Measurements from ENCODE around the gene VSNL1. TPM values are rescaled to one million over a fixed set of nuclear protein-coding genes. Genes with fewer than 3 reads are reported as not detected.

The VSNL1 gene
- total and polyA plus RNA-seq, 2 experiments from 2014 or later = 0.70 to 1.8 TPM

DNA sequence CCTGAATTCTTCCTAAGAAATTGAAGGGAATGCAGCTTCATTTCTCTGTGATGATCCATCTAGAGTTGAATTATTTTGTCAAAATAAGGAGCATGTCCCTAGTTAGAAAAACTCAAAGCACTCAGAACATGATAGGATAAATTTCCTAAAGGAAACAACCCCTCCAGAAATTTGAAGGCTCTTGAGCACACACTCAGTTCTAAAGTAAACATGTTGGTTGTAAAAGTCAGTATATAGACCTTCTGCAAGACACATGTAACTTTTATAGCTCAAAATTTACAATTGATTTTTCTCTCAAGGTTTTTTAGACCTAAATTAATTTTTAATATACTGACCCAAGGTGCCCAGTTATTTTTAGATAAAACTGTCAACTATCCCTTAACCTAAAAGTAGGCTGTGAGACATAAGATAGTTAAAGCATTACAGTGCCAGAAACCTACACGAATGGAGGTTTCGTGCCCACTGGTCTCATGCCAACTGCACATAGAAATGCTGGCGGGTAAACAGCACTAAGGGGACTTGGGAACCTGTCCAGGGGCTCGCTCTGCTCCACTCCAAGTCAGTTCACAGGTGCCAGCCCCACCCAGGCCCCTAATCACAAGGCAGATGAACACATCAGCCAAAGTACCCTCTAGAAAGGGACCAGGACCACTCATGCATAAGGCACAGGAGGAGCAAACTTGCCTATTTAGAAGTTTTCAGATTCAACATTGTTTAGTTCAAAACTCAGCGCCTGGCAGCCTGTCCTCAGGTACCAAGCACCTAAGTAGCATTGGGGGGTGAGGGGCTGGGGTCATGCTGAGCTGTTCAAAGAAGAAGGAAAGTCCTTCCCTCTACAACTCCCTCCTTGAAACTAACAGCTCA lies 106.6 kb downstream of the VSNL1 start:
- WGBS, 2 experiments (ENCODE audit: low coverage in 1 of 2, low lambda C conversion rate in 2 of 2, missing lambda C conversion rate in 2 of 2) = 77 to 78% methylated on average over 5 of the region's 5 CpGs
- H3K9me3 ChIP-seq (ENCODE audit: low read depth) = no peaks in the 10 kb centered on the region
- TF ChIP-seq EZH2phosphoT487 (IDR thresholded peaks at IDR 0.05; ENCODE audit: insufficient read depth, low read depth) = no peak
- TF ChIP-seq EZH2 (IDR thresholded peaks at IDR 0.05; ENCODE audit: insufficient read depth, poor library complexity, severe bottlenecking) = no peak
- no peaks in the 10 kb centered on the region for H3K36me3 ChIP-seq (ENCODE audit: low read depth)
- peaks cover 28% of the 10 kb centered on the region for H3F3A ChIP-seq (ENCODE audit: insufficient read depth)
- peak overlapping the region; percentile 65 for H2AFZ ChIP-seq
- no peak for DNase-seq
- in situ Hi-C loops (cut with MboI) = no loop called here
- H3K27me3 ChIP-seq (replicated peaks; ENCODE audit: insufficient read depth) = no peaks in the 10 kb centered on the region
- no peak overlapping the region for H3K4me2 ChIP-seq (ENCODE audit: unreplicated experiment)
- no peaks in the 10 kb centered on the region for H3K79me2 ChIP-seq (ENCODE audit: insufficient read depth)
- H3K27ac ChIP-seq = no peak overlapping the region
- H3K9ac ChIP-seq = no peak overlapping the region
- H3K4me3 ChIP-seq = no peak overlapping the region
- H4K20me1 ChIP-seq (ENCODE audit: insufficient read depth) = no peaks in the 10 kb centered on the region
- H3K4me1 ChIP-seq (ENCODE audit: insufficient read depth) = peaks cover 42% of the 10 kb centered on the region
- H3K9me2 ChIP-seq (ENCODE audit: insufficient read depth) = no peaks in the 10 kb centered on the region

- Histone ChIP-seq H3K79me2 (ENCODE audit: insufficient read depth) (no peaks in the 10 kb centered on the region), H3K4me1 (ENCODE audit: insufficient read depth) (peaks cover 32% of the 10 kb centered on the region), H3K9me3 (ENCODE audit: low read depth) (no peaks in the 10 kb centered on the region), H4K20me1 (ENCODE audit: insufficient read depth) (no peaks in the 10 kb centered on the region), H3K4me3 (no peak overlapping the region), H3K36me3 (ENCODE audit: low read depth) (no peaks in the 10 kb centered on the region), H3K4me2 (ENCODE audit: unreplicated experiment) (no peak overlapping the region), H3K9ac (no peak overlapping the region), H3K27me3 (replicated peaks; ENCODE audit: insufficient read depth) (no peaks in the 10 kb centered on the region), H3K9me2 (ENCODE audit: insufficient read depth) (no peaks in the 10 kb centered on the region), H2AFZ (no peak overlapping the region), H3K27ac (no peak overlapping the region), H3F3A (ENCODE audit: insufficient read depth) (peaks cover 16% of the 10 kb centered on the region)
- WGBS, 2 experiments (ENCODE audit: low coverage in 1 of 2, low lambda C conversion rate in 2 of 2, missing lambda C conversion rate in 2 of 2) = 61 to 73% methylated on average over 1 of the region's 1 CpG
- no peak for TF ChIP-seq EZH2phosphoT487 (IDR thresholded peaks at IDR 0.05; ENCODE audit: insufficient read depth, low read depth)
- no peak for TF ChIP-seq EZH2 (IDR thresholded peaks at IDR 0.05; ENCODE audit: insufficient read depth, poor library complexity, severe bottlenecking)
- in situ Hi-C loops (cut with MboI) = no loop called here
- DNase-seq = no peak
Observed at GRCh38 chr2:17648581-17648980, 108.1 kb downstream of the VSNL1 start.

GRCh38 chr2:17649026-17649425 lies 108.5 kb downstream of the VSNL1 start:
- in situ Hi-C loops (cut with MboI) = no loop called here
- no peak for DNase-seq
- no peak overlapping the region for H3K9ac ChIP-seq
- H3K79me2 ChIP-seq (ENCODE audit: insufficient read depth) = no peaks in the 10 kb centered on the region
- no peak overlapping the region for H3K27ac ChIP-seq
- H4K20me1 ChIP-seq (ENCODE audit: insufficient read depth) = no peaks in the 10 kb centered on the region
- H3K9me3 ChIP-seq (ENCODE audit: low read depth) = no peaks in the 10 kb centered on the region
- H3K4me2 ChIP-seq (ENCODE audit: unreplicated experiment) = no peak overlapping the region
- H3K9me2 ChIP-seq (ENCODE audit: insufficient read depth) = no peaks in the 10 kb centered on the region
- H3K4me1 ChIP-seq (ENCODE audit: insufficient read depth) = peaks cover 28% of the 10 kb centered on the region
- WGBS, 2 experiments (ENCODE audit: low coverage in 1 of 2, low lambda C conversion rate in 2 of 2, missing lambda C conversion rate in 2 of 2) = 97 to 98% methylated on average over 11 of the region's 11 CpGs
- H3F3A ChIP-seq (ENCODE audit: insufficient read depth) = peaks cover 14% of the 10 kb centered on the region
- H2AFZ ChIP-seq = no peak overlapping the region
- no peaks in the 10 kb centered on the region; the same call in 1 of the 2 replicates for H3K36me3 ChIP-seq (ENCODE audit: low read depth)
- no peak for TF ChIP-seq EZH2phosphoT487 (IDR thresholded peaks at IDR 0.05; ENCODE audit: insufficient read depth, low read depth)
- H3K4me3 ChIP-seq = no peak overlapping the region
- no peaks in the 10 kb centered on the region for H3K27me3 ChIP-seq (replicated peaks; ENCODE audit: insufficient read depth)

- no peaks in the 10 kb centered on the region for H3K9me3 ChIP-seq (ENCODE audit: low read depth)
- H3K79me2 ChIP-seq (ENCODE audit: insufficient read depth) = no peaks in the 10 kb centered on the region
- peaks cover 3% of the 10 kb centered on the region; the same call in 1 of the 2 replicates for H3F3A ChIP-seq (ENCODE audit: insufficient read depth)
- TF ChIP-seq EZH2 (IDR thresholded peaks at IDR 0.05; ENCODE audit: insufficient read depth, poor library complexity, severe bottlenecking) (no peak), EZH2phosphoT487 (IDR thresholded peaks at IDR 0.05; ENCODE audit: insufficient read depth, low read depth) (no peak)
- no peak overlapping the region for H3K9ac ChIP-seq
- H4K20me1 ChIP-seq (ENCODE audit: insufficient read depth) = no peaks in the 10 kb centered on the region
- H3K4me2 ChIP-seq (ENCODE audit: unreplicated experiment) = no peak overlapping the region
- no peak overlapping the region for H3K4me3 ChIP-seq
- H3K27ac ChIP-seq = no peak overlapping the region
- H2AFZ ChIP-seq = no peak overlapping the region
- H3K36me3 ChIP-seq (ENCODE audit: low read depth) = no peaks in the 10 kb centered on the region; the same call in 1 of the 2 replicates
- H3K9me2 ChIP-seq (ENCODE audit: insufficient read depth) = no peaks in the 10 kb centered on the region
- 91 to 92% methylated on average over 9 of the region's 9 CpGs for WGBS, 2 experiments (ENCODE audit: low coverage in 1 of 2, low lambda C conversion rate in 2 of 2, missing lambda C conversion rate in 2 of 2)
- H3K4me1 ChIP-seq (ENCODE audit: insufficient read depth) = no peaks in the 10 kb centered on the region
- in situ Hi-C loops (cut with MboI) = no loop called here
- no peak for DNase-seq
- H3K27me3 ChIP-seq (replicated peaks; ENCODE audit: insufficient read depth) = no peaks in the 10 kb centered on the region
Observed at GRCh38 chr2:17652681-17653394, 112.3 kb downstream of the VSNL1 start.

Data from GM23248 (cell line).